Activated CD4-positive, alpha-beta T cell treated with anti-CD3 and anti-CD28 coated beads, Interleukin-2, amount 10 ng/mL, durations not matched to agents 24 days and 14 days (primary cell): ENCODE measurements around the gene RTF1. TPM values are rescaled to one million over a fixed set of nuclear protein-coding genes. Genes with fewer than 3 reads are reported as not detected.

Experiments used
- total RNA-seq: library from RNA; stranded (reverse); gene quantifications from 2 replicates; pipeline ENCODE4 v1.2.3, GENCODE V29; 2022

The RTF1 gene
- total RNA-seq, 1 donor from 2014 or later: 38.1 TPM

Other genes with a start within 250 kb of the RTF1 start
- gene EXD1, start 186.3 kb upstream of the RTF1 start, total RNA-seq: not detected in 2 replicates
- 47.4 and 47.8 TPM in 2 replicates for gene CHP1, start 185.8 kb upstream of the RTF1 start, total RNA-seq
- 15.8 and 21.0 TPM in 2 replicates for gene OIP5, start 84.5 kb upstream of the RTF1 start, total RNA-seq
- 115 and 116 TPM in 2 replicates for gene NUSAP1, start 84.2 kb upstream of the RTF1 start, total RNA-seq
- 25.3 and 25.4 TPM in 2 replicates for gene NDUFAF1, start 14.6 kb upstream of the RTF1 start, total RNA-seq
- 3.3 and 3.8 TPM in 2 replicates for gene ITPKA, start 76.8 kb downstream of the RTF1 start, total RNA-seq
- not detected in 2 replicates for gene LTK, start 96.7 kb downstream of the RTF1 start, total RNA-seq
- 56.5 and 61.3 TPM in 2 replicates for gene RPAP1, start 127.2 kb downstream of the RTF1 start, total RNA-seq
- 4.2 and 6.2 TPM in 2 replicates for gene TYRO3, start 142.1 kb downstream of the RTF1 start, total RNA-seq
- 36.0 and 37.7 TPM in 2 replicates for gene MGA, start 243.3 kb downstream of the RTF1 start, total RNA-seq